Fibroblast of villous mesenchyme (primary cell): ENCODE data around the gene SMKR1. TPM values are rescaled to one million over a fixed set of nuclear protein-coding genes. Genes with fewer than 3 reads are reported as not detected.
"Not testable (repeated sequence)": the region's sequence is repeated elsewhere in the genome, so short reads cannot be mapped to it uniquely, and the experiment has no call there.

ENCODE experiments used
- DNase-seq: peaks from one replicate; pipeline ENCODE4 v3.0.0-alpha.2; 2010; ENCODE audit warnings: low read depth
- H3K4me3 ChIP-seq: 2 replicates; pipeline ENCODE4 v1.5.1; 2011; ENCODE audit warnings: low read depth, mild to moderate bottlenecking, low read length
- CTCF ChIP-seq: IDR thresholded peaks from 2 replicates; pipeline ENCODE4 v1.5.1; 2012; ENCODE audit warnings: low read depth, mild to moderate bottlenecking, low read length; ENCODE audit not compliant: insufficient read depth
- total RNA-seq: library from RNA; depleted of rRNA; stranded (reverse); fragments of >200 nt; gene quantifications from 2 replicates; pipeline ENCODE4 v1.2.3, GENCODE V29; 2012

The SMKR1 gene
- total RNA-seq, 1 donor, result not detected

- no peak overlapping the region for H3K4me3 ChIP-seq
- DNase-seq, result no peak
These were observed 21.6 kb downstream of the SMKR1 start for GRCh38 chr7:129523924-129524323.

GRCh38 chr7:129524405-129524804, 22.1 kb downstream of the SMKR1 start:
- DNase-seq, result peak; percentile 72
- H3K4me3 ChIP-seq, result not testable (repeated sequence)

More at GRCh38 chr7:129523924-129524323, 21.6 kb downstream of the SMKR1 start:
- TF ChIP-seq CTCF, result no peak

GRCh38 chr7:129525225-129525862, 23.0 kb downstream of the SMKR1 start:
- no peak for TF ChIP-seq CTCF
- no peak for DNase-seq
- H3K4me3 ChIP-seq, result no peak overlapping the region

GRCh38 chr7:129529643-129530042, 27.3 kb downstream of the SMKR1 start:
- DNase-seq, result no peak
- no peak for TF ChIP-seq CTCF
- H3K4me3 ChIP-seq, result no peak overlapping the region

GRCh38 chr7:129530795-129531391, 28.6 kb downstream of the SMKR1 start:
- no peak for TF ChIP-seq CTCF
- peak; percentile 23 for DNase-seq
- H3K4me3 ChIP-seq, result no peak overlapping the region

- no peak for DNase-seq
- no peak for TF ChIP-seq CTCF
- H3K4me3 ChIP-seq, result no peak overlapping the region
These were observed 29.4 kb downstream of the SMKR1 start for GRCh38 chr7:129531721-129532120.

GRCh38 chr7:129532375-129532774, 30.0 kb downstream of the SMKR1 start:
- no peak overlapping the region for H3K4me3 ChIP-seq

GRCh38 chr7:129534558-129535274, 32.4 kb downstream of the SMKR1 start:
- not testable (repeated sequence) for H3K4me3 ChIP-seq, DNase-seq

More at GRCh38 chr7:129532375-129532774, 30.0 kb downstream of the SMKR1 start:
- TF ChIP-seq CTCF, result no peak
- DNase-seq, result no peak
